HepG2 (cell line): Measurements from ENCODE around the gene SAMD4A. TPM values are rescaled to one million over a fixed set of nuclear protein-coding genes. Genes with fewer than 3 reads are reported as not detected.

Experiments used
- DMAP1 ChIP-seq: IDR thresholded peaks from 2 replicates; pipeline ENCODE4 v1.6.1; 2016
- GABPB1 ChIP-seq: IDR thresholded peaks from 2 replicates; pipeline ENCODE4 v1.6.1; 2016; ENCODE audit warnings: mild to moderate bottlenecking, missing genetic modification reagents, moderate library complexity, missing compliant biosample characterization
- IRX3 ChIP-seq: sonication (generic); formaldehyde crosslinking; IDR thresholded peaks from 2 replicates; pipeline ENCODE4 v1.8.1; 2023; ENCODE audit warnings: mild to moderate bottlenecking, low read depth, missing genetic modification reagents, borderline replicate concordance
- KDM2A ChIP-seq: sonication (generic); formaldehyde crosslinking; IDR thresholded peaks from 2 replicates; pipeline ENCODE4 v1.4.0; 2020; ENCODE audit warnings: low read depth, missing genetic modification reagents, borderline replicate concordance
- MZF1 ChIP-seq: sonication (generic); formaldehyde crosslinking; IDR thresholded peaks from 2 replicates; pipeline ENCODE4 v1.8.1; 2023; ENCODE audit warnings: mild to moderate bottlenecking, missing genetic modification reagents, borderline replicate concordance
- NFYB ChIP-seq: sonication (generic); formaldehyde crosslinking; IDR thresholded peaks from 2 replicates; pipeline ENCODE4 v1.4.0; 2020; ENCODE audit warnings: missing genetic modification reagents
- NKX3-1 ChIP-seq: sonication (generic); formaldehyde crosslinking; IDR thresholded peaks from 2 replicates; pipeline ENCODE4 v1.5.0; 2020; ENCODE audit warnings: missing genetic modification reagents
- POLR2A ChIP-seq, 2 experiments: IDR thresholded peaks; 2 replicates each; pipeline ENCODE4 v1.6.1; 2011; ENCODE audit warnings: low read depth in 2 of 2, low read length in 2 of 2, mild to moderate bottlenecking in 1 of 2, moderate library complexity in 1 of 2; ENCODE audit not compliant: insufficient read depth in 1 of 2
- RORA ChIP-seq: sonication (generic); formaldehyde crosslinking; IDR thresholded peaks from 2 replicates; pipeline ENCODE4 v1.5.0; 2020; ENCODE audit warnings: mild to moderate bottlenecking, missing genetic modification reagents, moderate library complexity
- THAP11 ChIP-seq: IDR thresholded peaks from 2 replicates; pipeline ENCODE4 v1.6.1; 2016; ENCODE audit warnings: missing biosample characterization, missing genetic modification reagents
- ZBTB7B ChIP-seq: sonication (generic); formaldehyde crosslinking; IDR thresholded peaks from 2 replicates; pipeline ENCODE4 v1.4.0; 2020; ENCODE audit warnings: missing genetic modification reagents
- ZMAT3 ChIP-seq: sonication (generic); formaldehyde crosslinking; conservative IDR thresholded peaks from 2 replicates; pipeline ENCODE4 v1.7.0; 2021; ENCODE audit warnings: missing genetic modification reagents
- ZNF17 ChIP-seq: sonication (generic); formaldehyde crosslinking; IDR thresholded peaks from 2 replicates; pipeline ENCODE4 v1.5.0; 2020; ENCODE audit warnings: mild to moderate bottlenecking, missing genetic modification reagents
- ZNF18 ChIP-seq: sonication (generic); formaldehyde crosslinking; IDR thresholded peaks from 2 replicates; pipeline ENCODE4 v1.8.0; 2022; ENCODE audit warnings: mild to moderate bottlenecking, missing genetic modification reagents; ENCODE audit not compliant: insufficient replicate concordance
- ZNF557 ChIP-seq: sonication (generic); formaldehyde crosslinking; IDR thresholded peaks from 2 replicates; pipeline ENCODE4 v1.4.0; 2020; ENCODE audit warnings: missing genetic modification reagents
- ZNF879 ChIP-seq: sonication (generic); formaldehyde crosslinking; IDR thresholded peaks from 2 replicates; pipeline ENCODE4 v1.8.1; 2023; ENCODE audit warnings: missing genetic modification reagents
- polyA plus RNA-seq, 8 experiments: library from polyadenylated mRNA; depleted of rRNA in 3 of 8; stranded (reverse) in 7 of 8; unstranded in 1 of 8; fragments of >200 nt; fragmentation: Illumina TruSeq in 4 of 8; extraction: Trizol in 4 of 8; gene quantifications; 2 replicates each; pipeline versions ENCODE4 v1.2.1 to v1.2.3, GENCODE V29; 2011 to 2016; ENCODE audit warnings: low read depth in 4 of 8, missing spikeins in 1 of 8, mixed read lengths in 1 of 8; ENCODE audit not compliant: insufficient read depth in 1 of 8
- total RNA-seq, 5 experiments: library from RNA; depleted of rRNA; stranded (reverse); fragments of >200 nt; fragmentation: Illumina TruSeq; extraction: Trizol; gene quantifications; 2 replicates each; pipeline ENCODE4 v1.2.3, GENCODE V29; 2016; ENCODE audit warnings: low read depth in 1 of 5
- TF ChIP-seq, protein P1 (sequence below): sonication (generic); formaldehyde crosslinking; IDR thresholded peaks from 2 replicates; pipeline ENCODE4 v1.4.0; 2020; ENCODE audit warnings: mild to moderate bottlenecking, low read depth, missing genetic modification reagents
- TF ChIP-seq, protein P2 (sequence below): IDR thresholded peaks from 2 replicates; pipeline ENCODE4 v1.6.1; 2016; ENCODE audit warnings: missing compliant biosample characterization, missing genetic modification reagents, borderline replicate concordance
- TF ChIP-seq, protein P3 (sequence below): sonication (generic); formaldehyde crosslinking; IDR thresholded peaks from 2 replicates; pipeline ENCODE4 v1.8.1; 2022; ENCODE audit warnings: low read depth, mild to moderate bottlenecking, missing genetic modification reagents
- TF ChIP-seq, protein P4 (sequence below): sonication (generic); formaldehyde crosslinking; IDR thresholded peaks from 2 replicates; pipeline ENCODE4 v1.5.1; 2020; ENCODE audit warnings: mild to moderate bottlenecking, missing genetic modification reagents, moderate library complexity

The SAMD4A gene
- total and polyA plus RNA-seq, 2 of the 13 experiments (the other 11 are each of a cell fraction or from before 2014, with no cell fraction given), result 11.8 to 13.0 TPM

- TF ChIP-seq THAP11 (CRISPR knock-in tag) (no peak), KDM2A (CRISPR knock-in tag) (no peak), DMAP1 (CRISPR knock-in tag) (no peak), POLR2A (IDR thresholded peaks at IDR 0.05; ENCODE audit: insufficient read depth in 1 of 2, low read depth in 2 of 2, low read length in 2 of 2) (peak in 1 of 2 experiments; percentile 55; a peak in 2 of 4 replicates), MZF1 (CRISPR knock-in tag) (no peak), IRX3 (CRISPR knock-in tag) (no peak), ZMAT3 (no peak), ZBTB7B (no peak), ZNF17 (CRISPR knock-in tag) (no peak), ZNF557 (CRISPR knock-in tag) (no peak), ZNF879 (CRISPR knock-in tag) (no peak), RORA (CRISPR knock-in tag) (no peak), ZNF18 (CRISPR knock-in tag) (no peak), GABPB1 (CRISPR knock-in tag) (no peak), NFYB (CRISPR knock-in tag) (no peak), NKX3-1 (CRISPR knock-in tag) (no peak)
- TF ChIP-seq, protein P1, sequence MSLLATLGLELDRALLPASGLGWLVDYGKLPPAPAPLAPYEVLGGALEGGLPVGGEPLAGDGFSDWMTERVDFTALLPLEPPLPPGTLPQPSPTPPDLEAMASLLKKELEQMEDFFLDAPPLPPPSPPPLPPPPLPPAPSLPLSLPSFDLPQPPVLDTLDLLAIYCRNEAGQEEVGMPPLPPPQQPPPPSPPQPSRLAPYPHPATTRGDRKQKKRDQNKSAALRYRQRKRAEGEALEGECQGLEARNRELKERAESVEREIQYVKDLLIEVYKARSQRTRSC (CRISPR knock-in tag), result no peak
- TF ChIP-seq, protein P2, sequence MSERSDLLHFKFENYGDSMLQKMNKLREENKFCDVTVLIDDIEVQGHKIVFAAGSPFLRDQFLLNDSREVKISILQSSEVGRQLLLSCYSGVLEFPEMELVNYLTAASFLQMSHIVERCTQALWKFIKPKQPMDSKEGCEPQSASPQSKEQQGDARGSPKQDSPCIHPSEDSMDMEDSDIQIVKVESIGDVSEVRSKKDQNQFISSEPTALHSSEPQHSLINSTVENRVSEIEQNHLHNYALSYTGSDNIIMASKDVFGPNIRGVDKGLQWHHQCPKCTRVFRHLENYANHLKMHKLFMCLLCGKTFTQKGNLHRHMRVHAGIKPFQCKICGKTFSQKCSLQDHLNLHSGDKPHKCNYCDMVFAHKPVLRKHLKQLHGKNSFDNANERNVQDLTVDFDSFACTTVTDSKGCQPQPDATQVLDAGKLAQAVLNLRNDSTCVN (CRISPR knock-in tag), result no peak
- TF ChIP-seq, protein P3, sequence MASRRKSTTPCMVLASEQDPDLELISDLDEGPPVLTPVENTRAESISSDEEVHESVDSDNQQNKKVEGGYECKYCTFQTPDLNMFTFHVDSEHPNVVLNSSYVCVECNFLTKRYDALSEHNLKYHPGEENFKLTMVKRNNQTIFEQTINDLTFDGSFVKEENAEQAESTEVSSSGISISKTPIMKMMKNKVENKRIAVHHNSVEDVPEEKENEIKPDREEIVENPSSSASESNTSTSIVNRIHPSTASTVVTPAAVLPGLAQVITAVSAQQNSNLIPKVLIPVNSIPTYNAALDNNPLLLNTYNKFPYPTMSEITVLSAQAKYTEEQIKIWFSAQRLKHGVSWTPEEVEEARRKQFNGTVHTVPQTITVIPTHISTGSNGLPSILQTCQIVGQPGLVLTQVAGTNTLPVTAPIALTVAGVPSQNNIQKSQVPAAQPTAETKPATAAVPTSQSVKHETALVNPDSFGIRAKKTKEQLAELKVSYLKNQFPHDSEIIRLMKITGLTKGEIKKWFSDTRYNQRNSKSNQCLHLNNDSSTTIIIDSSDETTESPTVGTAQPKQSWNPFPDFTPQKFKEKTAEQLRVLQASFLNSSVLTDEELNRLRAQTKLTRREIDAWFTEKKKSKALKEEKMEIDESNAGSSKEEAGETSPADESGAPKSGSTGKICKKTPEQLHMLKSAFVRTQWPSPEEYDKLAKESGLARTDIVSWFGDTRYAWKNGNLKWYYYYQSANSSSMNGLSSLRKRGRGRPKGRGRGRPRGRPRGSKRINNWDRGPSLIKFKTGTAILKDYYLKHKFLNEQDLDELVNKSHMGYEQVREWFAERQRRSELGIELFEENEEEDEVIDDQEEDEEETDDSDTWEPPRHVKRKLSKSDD (CRISPR knock-in tag), result no peak
- TF ChIP-seq, protein P4, sequence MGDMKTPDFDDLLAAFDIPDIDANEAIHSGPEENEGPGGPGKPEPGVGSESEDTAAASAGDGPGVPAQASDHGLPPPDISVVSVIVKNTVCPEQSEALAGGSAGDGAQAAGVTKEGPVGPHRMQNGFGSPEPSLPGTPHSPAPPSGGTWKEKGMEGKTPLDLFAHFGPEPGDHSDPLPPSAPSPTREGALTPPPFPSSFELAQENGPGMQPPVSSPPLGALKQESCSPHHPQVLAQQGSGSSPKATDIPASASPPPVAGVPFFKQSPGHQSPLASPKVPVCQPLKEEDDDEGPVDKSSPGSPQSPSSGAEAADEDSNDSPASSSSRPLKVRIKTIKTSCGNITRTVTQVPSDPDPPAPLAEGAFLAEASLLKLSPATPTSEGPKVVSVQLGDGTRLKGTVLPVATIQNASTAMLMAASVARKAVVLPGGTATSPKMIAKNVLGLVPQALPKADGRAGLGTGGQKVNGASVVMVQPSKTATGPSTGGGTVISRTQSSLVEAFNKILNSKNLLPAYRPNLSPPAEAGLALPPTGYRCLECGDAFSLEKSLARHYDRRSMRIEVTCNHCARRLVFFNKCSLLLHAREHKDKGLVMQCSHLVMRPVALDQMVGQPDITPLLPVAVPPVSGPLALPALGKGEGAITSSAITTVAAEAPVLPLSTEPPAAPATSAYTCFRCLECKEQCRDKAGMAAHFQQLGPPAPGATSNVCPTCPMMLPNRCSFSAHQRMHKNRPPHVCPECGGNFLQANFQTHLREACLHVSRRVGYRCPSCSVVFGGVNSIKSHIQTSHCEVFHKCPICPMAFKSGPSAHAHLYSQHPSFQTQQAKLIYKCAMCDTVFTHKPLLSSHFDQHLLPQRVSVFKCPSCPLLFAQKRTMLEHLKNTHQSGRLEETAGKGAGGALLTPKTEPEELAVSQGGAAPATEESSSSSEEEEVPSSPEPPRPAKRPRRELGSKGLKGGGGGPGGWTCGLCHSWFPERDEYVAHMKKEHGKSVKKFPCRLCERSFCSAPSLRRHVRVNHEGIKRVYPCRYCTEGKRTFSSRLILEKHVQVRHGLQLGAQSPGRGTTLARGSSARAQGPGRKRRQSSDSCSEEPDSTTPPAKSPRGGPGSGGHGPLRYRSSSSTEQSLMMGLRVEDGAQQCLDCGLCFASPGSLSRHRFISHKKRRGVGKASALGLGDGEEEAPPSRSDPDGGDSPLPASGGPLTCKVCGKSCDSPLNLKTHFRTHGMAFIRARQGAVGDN, result no peak
These were observed 5.4 kb downstream of the SAMD4A start (continued) for GRCh38 chr14:54572316-54572715.
